ENCODE measurements around the gene ITGA3.

Gene ITGA3

DNA sequence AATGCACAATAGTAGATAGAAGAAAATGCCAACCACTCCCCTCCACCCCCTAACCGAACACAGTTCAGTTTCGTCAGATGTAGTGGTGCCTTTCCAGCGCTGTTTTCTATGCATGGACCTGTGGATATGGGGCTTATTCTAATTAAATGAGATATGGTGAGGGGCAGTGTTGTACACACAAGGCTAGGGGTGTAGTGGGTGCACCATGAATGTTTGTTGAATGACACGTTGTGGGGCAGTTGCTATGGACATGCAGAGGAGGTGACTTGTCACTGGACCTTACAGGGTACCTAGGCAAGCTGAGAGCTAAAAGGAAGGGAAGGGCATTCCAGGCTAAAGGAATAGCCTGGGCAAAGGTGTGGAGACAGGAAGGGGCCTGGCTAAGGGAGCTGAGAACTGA lies 42.7 kb downstream of the ITGA3 start:
- Histone ChIP-seq H3K4me3 (no peak overlapping the region), H3K36me3 (peaks cover 19 to 57% (median 31%) of the 10 kb centered on the region in 3 donors), H3K27me3 (no peaks in the 10 kb centered on the region), H3K4me1 (peaks cover 0 to 71% (median 56%) of the 10 kb centered on the region in 4 donors), H3K27ac (peak overlapping the region in 1 of 2 donors; percentile 96), H3K9me3 (no peaks in the 10 kb centered on the region)
- intact Hi-C loops (cut with DNase I; ENCODE audit: low total_unique reads) = loop anchor here (5.0 kb wide), 1 partner anchor 99 kb away; no protein-coding TSS in a partner anchor
- TF ChIP-seq, protein P1, sequence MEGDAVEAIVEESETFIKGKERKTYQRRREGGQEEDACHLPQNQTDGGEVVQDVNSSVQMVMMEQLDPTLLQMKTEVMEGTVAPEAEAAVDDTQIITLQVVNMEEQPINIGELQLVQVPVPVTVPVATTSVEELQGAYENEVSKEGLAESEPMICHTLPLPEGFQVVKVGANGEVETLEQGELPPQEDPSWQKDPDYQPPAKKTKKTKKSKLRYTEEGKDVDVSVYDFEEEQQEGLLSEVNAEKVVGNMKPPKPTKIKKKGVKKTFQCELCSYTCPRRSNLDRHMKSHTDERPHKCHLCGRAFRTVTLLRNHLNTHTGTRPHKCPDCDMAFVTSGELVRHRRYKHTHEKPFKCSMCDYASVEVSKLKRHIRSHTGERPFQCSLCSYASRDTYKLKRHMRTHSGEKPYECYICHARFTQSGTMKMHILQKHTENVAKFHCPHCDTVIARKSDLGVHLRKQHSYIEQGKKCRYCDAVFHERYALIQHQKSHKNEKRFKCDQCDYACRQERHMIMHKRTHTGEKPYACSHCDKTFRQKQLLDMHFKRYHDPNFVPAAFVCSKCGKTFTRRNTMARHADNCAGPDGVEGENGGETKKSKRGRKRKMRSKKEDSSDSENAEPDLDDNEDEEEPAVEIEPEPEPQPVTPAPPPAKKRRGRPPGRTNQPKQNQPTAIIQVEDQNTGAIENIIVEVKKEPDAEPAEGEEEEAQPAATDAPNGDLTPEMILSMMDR (IDR thresholded peaks at IDR 0.05) = no peak
- no peak for DNase-seq

DNA sequence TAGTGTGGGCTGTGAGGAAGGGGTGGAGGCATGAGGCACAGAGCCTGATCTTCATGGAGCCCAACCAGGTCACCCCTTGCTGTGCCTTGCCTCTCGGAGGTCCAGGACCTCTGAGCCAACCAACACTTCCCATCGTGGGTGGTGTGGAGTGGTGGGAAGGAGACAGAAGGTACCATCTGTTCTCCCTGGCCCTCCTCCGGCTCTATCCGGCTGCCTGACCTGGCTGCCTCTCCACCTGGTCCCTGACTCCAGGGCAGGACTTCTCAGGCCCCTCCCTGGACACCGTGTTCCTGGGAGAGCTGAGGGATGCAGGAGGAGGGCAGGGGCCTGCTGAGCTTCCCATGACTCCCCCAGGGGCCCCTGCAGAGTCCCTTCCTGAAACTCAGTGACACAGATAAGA lies 43.1 kb downstream of the ITGA3 start:
- intact Hi-C loops (cut with DNase I; ENCODE audit: low total_unique reads) = loop anchor here (5.0 kb wide), 1 partner anchor 98 kb away; no protein-coding TSS in a partner anchor
- Histone ChIP-seq H3K4me1 (peaks cover 0 to 71% (median 55%) of the 10 kb centered on the region in 4 donors), H3K4me3 (no peak overlapping the region), H3K27ac (peak overlapping the region; percentile 19 to 96), H3K36me3 (peaks cover 19 to 61% (median 35%) of the 10 kb centered on the region in 3 donors), H3K9me3 (no peaks in the 10 kb centered on the region), H3K27me3 (no peaks in the 10 kb centered on the region)
- TF ChIP-seq, protein P1 (IDR thresholded peaks at IDR 0.05) = no peak
- DNase-seq = no peak

DNA sequence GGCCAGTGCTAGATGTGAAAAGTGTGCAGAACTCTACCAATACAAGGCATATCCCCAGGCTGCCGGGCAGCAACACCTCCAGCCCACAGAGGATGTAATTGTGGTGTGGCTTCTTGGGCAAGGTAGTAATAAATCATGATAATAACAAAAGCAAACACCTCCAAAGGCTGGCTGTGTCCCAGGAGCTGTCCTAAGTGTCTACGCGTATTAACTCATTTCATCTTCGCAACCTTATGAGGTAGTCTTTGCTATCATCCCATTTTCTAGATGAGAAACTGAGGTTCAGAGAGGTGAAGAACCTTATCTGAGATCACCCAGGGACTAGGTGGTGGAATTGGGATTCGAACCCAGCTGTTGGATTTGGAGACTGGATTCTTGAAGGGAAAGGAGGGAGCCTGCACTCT lies 44.6 kb downstream of the ITGA3 start:
- peak overlapping the region; percentile 58 to 68 for H3K27ac ChIP-seq
- DNase-seq = no peak
- H3K9me3 ChIP-seq = no peaks in the 10 kb centered on the region
- peaks cover 0 to 71% (median 54%) of the 10 kb centered on the region in 4 donors for H3K4me1 ChIP-seq
- no peaks in the 10 kb centered on the region for H3K27me3 ChIP-seq
- intact Hi-C loops (cut with DNase I; ENCODE audit: low total_unique reads) = no loop called here
- TF ChIP-seq, protein P1 (IDR thresholded peaks at IDR 0.05) = no peak
- H3K4me3 ChIP-seq = no peak overlapping the region
- H3K36me3 ChIP-seq = peaks cover 19 to 76% (median 46%) of the 10 kb centered on the region in 3 donors

DNA sequence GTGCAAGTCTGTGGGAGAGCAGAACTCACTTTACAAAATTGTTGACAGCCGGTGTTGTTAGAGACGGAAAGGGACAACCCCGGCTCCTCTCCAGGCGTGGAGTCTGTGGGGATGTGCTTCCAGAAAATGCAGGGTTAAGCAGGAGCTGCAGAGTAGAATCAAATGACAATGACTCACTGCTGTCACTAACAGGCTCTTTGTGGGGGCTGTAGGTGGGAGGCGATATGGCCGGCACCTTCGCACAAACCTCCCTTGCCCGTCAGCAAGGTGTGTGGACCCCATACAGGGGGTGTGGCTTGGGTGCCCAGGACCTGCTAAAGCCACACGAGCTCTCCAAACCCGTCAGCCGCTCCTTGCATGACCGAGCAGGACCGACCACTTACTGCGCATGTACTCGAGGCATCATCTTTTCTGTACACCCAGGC lies 45.0 kb downstream of the ITGA3 start:
- H3K4me1 ChIP-seq = peaks cover 0 to 66% (median 53%) of the 10 kb centered on the region in 4 donors
- peaks cover 19 to 81% (median 50%) of the 10 kb centered on the region in 3 donors for H3K36me3 ChIP-seq
- H3K27ac ChIP-seq = peak overlapping the region; percentile 58 to 68
- no peaks in the 10 kb centered on the region for H3K27me3 ChIP-seq
- no peak overlapping the region for H3K4me3 ChIP-seq
- intact Hi-C loops (cut with DNase I; ENCODE audit: low total_unique reads) = no loop called here
- DNase-seq = no peak
- TF ChIP-seq, protein P1 (IDR thresholded peaks at IDR 0.05) = no peak
- no peaks in the 10 kb centered on the region for H3K9me3 ChIP-seq

DNA sequence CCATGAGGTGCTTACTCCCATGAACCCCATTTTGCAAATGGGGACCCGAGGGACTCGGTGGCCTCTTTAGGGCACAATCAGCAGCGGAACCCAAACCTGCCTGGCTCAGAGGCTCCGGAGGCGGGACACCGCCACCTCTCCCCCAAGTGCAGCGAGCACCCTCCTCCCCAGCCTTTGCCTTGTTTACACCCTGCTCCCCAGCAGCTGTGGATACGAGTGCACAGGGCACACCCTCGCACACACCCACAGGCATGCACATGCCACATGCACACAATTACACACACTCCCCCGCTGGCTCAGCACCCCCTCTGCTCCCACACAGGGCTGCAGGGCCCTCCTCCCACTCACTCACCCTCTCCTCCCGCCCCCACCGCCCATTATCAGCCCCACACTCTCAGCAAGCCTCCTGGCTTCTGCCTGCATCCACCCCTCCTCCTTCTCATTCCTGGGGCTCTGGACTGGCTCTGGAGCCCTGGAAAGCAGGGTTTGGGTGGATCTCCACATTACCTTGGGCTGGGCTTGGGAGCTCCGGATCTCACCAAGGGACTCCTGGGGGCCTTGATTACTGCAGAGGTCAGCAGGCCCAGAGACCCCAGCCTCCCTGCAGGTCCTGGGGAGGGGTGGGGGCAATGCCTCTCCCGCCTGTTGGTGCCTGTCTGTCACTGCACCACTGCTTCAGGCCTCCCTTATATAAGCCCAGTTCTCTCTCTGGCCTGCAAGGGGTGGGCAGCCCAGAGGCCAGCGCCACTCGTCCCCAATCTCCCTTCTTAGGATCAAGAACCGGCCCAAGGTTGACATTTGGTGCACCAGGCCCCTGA lies 45.6 kb downstream of the ITGA3 start:
- H3K9me3 ChIP-seq = no peaks in the 10 kb centered on the region
- TF ChIP-seq, protein P1 (IDR thresholded peaks at IDR 0.05) = no peak
- DNase-seq = no peak
- peaks cover 22 to 87% (median 57%) of the 10 kb centered on the region in 3 donors for H3K36me3 ChIP-seq
- H3K27ac ChIP-seq = peak overlapping the region; percentile 58 to 68
- H3K4me1 ChIP-seq = peaks cover 0 to 60% (median 47%) of the 10 kb centered on the region in 4 donors
- no peaks in the 10 kb centered on the region for H3K27me3 ChIP-seq
- H3K4me3 ChIP-seq = no peak overlapping the region
- intact Hi-C loops (cut with DNase I; ENCODE audit: low total_unique reads) = no loop called here

Measured in tibial artery (tissue), 4 donors.